Suppressor macrophage treated with lipopolysaccharide for 4 hours (primary cell): ENCODE measurements around the gene MTUS2.
"Not testable (repeated sequence)": the region's sequence is repeated elsewhere in the genome, so short reads cannot be mapped to it uniquely, and the experiment has no call there.

Experiments
- DNase-seq: peaks from one replicate; pipeline ENCODE4 v3.0.0-alpha.2; 2020

MTUS2 gene

GRCh38 chr13:29171244-29171643, 351.1 kb downstream of the MTUS2 start:
- no peak for DNase-seq

- DNase-seq, result no peak
These were observed 354.0 kb downstream of the MTUS2 start for GRCh38 chr13:29174093-29174492.

- DNase-seq, result no peak
These were observed 355.2 kb downstream of the MTUS2 start for GRCh38 chr13:29175250-29175873.

DNA sequence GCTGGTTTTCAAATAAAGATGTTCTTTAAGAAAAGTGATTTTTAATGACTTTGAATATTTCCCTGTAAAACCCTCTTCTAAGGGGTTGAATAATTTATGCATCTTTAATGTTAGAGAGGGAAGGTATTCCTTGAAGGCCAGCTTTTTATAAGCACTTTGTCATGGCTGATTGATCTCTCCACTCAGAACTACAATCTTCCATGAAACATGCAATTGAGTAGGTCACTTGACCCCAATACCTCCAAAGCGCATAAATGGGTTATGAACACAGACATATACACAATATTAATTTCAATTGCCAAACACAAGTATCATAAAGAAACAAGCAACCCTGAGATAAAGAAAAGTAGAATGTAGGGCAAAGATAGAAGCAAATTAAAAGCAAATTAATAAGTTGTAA, 359.9 kb downstream of the MTUS2 start:
- no peak for DNase-seq

DNA sequence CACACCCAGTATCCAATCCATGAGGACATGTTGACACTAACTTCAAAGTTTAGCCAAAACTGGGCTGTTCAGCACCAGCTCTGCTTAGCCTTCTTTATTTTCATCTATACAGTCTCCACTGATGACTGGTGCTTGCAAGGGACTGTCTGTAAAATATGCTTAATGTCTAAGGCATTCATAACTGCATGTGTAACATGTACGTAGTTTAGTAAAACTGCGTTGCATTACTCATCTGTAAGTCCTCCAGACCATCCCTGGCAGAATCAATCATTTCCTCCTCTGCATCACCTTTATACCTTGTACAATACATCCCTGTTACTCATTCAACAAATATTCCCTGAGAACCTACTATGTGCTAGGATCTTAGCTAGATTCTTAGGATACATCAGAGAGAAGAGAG, 362.1 kb downstream of the MTUS2 start:
- DNase-seq, result no peak

DNA sequence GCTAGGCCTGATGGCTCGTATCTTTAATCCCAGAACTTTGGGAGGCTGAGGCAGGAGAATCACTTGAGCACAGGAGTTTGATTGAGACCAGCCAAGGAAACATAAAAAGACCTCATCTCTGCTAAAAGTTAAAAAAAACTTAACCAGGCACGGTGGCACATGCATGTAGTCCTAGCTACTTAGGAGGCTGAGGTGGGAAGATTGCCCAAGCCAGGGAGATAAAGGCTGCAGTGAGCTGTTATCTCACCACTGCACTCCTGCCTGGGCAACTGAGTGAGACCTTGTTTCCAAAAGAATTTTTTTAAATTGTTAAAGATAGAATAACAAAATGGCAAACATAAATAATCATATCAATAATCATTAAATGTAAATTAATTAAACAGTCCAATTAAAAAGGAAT, 365.8 kb downstream of the MTUS2 start:
- no peak for DNase-seq

DNA sequence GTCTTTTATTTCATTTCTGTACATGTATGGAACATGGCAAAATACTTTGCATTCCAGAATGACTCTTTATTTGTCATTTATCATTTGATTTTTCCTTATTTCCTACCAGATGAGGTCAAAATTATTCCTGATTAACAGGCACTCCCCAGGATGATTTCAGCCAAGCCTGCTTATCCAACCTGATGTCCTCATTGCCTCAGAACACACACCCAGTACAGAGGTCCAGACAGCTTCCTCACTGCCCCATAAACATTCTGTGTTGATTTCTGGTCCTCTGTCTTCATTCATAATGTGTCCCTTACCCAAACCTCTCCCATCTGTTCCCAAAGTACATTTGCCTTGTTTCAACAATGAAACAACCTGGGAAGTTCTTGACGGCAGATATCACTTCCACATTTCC, 367.4 kb downstream of the MTUS2 start:
- DNase-seq, result no peak

- DNase-seq, result no peak
These were observed 370.2 kb downstream of the MTUS2 start for GRCh38 chr13:29190298-29190697.

GRCh38 chr13:29193083-29193482, 372.9 kb downstream of the MTUS2 start:
- DNase-seq, result no peak

- no peak for DNase-seq
These were observed 375.3 kb downstream of the MTUS2 start for GRCh38 chr13:29195456-29195855.

DNA sequence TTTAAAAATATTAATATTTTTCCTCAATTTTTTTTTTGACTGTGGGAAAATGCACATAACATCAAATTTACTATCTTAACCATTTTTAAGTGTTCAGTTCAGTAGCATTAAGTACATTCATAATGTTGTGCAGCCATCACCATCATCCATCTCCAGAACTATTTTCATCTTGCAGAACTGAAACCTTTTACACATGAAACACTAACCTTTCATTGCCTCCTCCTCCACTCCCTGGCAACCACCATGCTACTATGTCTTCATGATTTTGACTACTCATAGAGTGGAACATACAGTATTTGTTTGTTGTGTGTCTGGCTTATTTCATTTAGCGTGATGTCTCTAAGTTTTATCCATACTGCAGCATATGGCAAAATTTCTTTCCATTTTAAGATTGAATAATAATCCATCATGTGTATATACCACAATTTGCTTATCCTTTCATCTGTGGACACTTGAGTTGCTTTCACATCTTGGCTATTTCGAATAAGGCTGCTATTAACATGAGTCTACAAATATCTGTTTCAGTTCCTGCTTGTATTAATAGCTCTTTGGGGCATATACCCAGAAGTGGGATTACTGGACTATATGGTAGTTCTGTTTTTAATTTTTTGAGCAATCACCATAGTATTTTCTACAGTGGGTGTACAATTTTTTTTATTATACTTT, 376.4 kb downstream of the MTUS2 start:
- no peak for DNase-seq

DNA sequence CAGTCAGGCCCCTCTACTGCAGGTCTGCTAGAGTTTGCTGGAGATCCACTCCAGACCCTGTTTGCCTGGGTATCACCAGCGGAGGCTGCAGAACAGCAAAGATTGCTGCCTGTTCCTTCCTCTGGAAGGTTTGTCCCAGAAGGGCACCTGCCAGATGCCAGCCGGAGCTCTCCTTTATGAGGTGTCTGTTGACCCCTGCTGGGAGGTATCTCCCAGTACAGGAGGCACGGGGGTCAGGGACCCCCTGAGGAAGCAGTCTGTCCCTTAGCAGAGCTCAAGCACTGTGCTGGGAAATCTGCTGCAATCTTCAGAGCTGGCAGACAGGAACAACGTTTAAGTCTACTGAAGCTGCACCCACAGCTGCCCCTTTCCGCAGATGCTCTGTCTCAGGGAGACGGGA, 382.6 kb downstream of the MTUS2 start:
- not testable (repeated sequence) for DNase-seq

DNA sequence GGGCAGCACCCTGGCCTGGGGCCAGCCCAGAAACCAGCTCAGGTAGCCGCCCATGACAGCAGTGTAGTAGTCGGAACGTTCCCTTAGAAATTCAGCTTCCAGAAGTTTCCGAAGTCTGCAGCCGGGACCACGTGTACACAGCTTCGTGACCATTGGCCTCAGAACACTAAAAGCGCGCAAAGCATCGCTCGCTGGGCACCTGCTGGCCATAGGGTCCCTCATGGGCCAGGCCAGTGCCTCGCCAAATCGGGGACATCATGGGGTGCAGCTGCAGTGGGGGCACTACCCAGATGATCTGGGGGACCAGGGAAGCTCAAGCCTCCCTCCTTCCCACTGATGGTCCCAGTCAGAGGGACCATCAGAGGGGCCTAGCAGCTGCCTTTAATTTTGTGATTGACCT, 384.5 kb downstream of the MTUS2 start:
- DNase-seq, result no peak

DNA sequence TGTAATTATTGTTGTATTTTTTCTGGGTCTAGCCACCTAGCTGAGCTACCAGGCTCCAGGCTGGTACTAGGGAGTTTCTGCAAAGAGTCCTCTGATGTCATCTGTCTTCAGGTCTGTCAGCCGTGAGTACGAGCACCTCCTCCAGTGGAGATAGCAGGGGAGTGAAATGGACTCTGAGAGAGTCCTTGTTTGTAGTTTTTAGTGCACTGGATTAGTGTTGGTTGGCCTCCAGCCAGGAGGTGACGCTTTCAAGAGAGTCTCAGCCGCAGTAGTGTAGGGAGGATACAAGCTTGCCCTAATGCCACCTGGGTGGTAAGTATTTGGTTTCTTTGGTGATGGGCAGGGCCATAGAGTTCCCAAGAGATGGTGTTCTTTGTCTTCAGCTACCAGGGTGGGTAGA, 390.5 kb downstream of the MTUS2 start:
- no peak for DNase-seq

DNA sequence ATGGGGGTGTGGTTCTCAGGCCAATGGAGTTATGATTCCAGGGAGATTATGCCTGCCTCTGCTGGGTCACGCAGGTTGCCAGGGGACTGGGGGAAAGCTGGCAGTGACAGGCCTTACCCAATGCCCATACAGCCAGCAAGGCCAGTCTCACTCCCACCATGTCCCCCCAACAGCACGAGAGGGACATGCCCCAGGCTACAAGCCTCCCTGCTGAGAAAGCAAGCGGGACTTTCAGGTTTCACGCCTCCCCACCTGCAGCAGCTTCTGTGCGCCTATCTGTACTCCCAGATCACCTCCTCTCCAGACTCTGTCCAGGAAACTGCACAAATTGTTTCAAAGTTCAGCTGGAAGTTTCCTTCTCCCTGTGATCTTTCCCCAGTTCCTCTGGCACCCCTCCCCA, 391.0 kb downstream of the MTUS2 start:
- DNase-seq, result not testable (repeated sequence)

DNA sequence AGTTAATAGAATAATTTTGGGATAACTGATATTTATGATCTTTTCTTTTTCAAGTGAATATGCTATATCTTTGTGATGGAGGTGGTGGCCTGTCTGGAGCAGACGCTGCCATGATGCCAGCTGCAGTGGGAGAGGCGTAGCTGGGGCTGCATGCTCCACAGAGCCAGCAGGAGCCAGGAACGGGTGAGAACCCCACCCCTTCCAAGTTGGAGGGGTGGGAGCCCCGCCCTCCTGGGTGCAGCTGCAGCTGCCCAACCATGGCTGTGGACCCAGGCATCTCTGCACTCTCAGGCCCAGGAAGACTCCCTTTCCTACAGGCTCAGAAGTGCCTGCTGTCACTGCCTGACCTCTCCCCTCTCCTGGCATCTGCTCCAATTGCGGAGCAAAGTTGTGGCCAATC, 402.3 kb downstream of the MTUS2 start:
- DNase-seq, result no peak

- no peak for DNase-seq
These were observed 404.1 kb downstream of the MTUS2 start for GRCh38 chr13:29224206-29224605.

GRCh38 chr13:29227576-29227975, 407.4 kb downstream of the MTUS2 start:
- DNase-seq, result no peak

DNA sequence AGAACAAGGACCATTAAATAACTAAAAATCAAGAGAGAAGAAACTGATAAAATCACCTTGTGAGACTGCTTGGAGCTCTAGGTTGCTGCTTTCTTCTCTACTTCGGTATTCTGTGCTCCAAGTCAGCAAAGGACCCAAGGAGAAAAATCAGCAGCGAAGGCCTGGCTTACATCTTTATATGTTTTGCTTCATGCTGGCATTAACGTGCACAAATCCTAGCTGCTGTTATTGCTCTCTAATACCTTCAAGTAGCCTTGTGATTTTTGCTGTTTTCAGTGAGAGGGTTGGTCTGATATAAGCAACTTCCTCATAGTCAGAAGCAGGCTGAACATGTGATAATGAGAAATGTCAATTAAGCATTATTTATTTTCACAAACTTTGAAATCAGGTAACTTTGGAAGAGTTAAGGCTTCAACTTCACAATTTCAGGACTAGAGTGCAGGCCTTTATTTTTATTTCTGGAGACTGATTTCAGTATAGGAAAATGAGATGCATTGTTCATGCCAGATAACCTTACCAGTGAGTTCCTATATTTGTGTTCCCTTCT, 410.2 kb downstream of the MTUS2 start:
- no peak for DNase-seq

DNA sequence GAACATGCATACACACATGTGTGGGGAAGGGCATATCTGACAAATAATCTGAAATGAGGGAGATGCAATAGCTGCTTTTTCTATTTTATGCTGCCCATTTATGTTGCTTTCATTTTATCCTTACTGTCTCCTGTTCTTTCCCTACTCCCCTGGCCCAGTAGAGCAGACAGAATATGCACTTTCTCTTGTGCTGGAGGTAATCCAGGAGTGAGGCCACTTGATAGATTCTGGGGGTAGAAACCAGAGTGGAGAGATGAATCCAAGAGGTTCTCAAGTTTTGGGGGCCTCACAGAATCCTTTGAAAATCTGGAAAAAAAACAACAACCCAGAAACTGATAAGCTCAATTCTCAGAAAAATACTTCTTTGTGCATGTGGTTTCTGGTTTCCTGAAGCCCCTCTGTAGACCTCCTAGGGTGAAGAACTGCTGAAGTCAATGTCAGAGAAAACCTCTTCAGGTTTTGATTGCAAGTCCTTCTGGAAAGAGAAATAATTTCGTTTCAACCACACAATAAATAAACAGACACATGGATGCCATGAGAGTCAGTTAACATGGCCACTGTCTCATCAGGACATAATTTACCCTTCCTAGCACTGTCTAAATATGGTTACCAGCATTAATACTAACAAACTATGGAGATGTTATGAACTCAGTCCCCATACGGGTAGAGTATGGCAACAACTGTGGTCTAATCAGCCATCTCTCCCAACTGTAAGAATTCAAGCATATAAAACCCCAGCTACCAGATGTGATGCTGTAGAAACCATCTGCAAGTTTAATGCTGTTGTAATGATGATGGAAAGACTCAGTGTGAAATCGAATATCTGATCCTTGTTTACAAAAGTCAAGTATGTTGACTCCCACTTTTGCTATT, 419.8 kb downstream of the MTUS2 start:
- DNase-seq, result no peak

GRCh38 chr13:29254626-29255370, 434.7 kb downstream of the MTUS2 start:
- DNase-seq, result no peak

- DNase-seq, result no peak
These were observed 435.4 kb downstream of the MTUS2 start for GRCh38 chr13:29255567-29255966.

DNA sequence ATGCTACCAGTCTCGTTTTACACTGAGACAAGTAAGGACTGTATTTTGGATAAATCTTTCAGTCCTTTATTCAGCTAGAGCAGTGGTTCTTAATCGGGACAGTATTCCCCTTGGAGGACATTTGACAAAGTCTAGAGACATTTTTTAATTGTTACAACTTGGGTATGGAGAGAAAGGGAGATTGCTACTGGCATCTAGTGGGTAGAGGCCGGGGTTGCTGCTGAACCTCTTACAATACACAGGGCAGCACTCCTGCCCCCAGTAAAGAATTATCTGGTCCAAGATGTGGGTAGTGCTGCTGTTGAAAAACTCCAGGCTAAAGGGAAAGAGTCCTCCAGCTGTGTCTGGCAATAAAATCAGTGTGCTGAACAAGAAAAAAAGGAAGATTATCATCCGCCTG, 440.5 kb downstream of the MTUS2 start:
- no peak for DNase-seq
